GM12878 (cell line): ENCODE measurements around the gene RBM18. TPM values are rescaled to one million over a fixed set of nuclear protein-coding genes. Genes with fewer than 3 reads are reported as not detected.

ENCODE experiments used
- ATAC-seq: fragments of 200-7000 bp; cut with Tn5 transposase; 3 replicates; pipeline ENCODE4 v1.9.1; 2020; ENCODE audit warnings: mild to moderate bottlenecking, moderate library complexity
- BruUV-seq: library from RNA; stranded (reverse); fragments of 400-500 nt; replicated peaks from 2 replicates; lab custom pipeline; 2021; lab: Mats Ljungman, UMichigan
- CTCF ChIA-PET: fragments of 300-600 bp; sonication (Branson Sonifier 250); formaldehyde crosslinking; extraction: SDS; loops from one replicate; lab custom pipeline; 2021; ENCODE audit warnings: inconsistent platforms; lab: Yijun Ruan, JAX
- POLR2A ChIA-PET: fragments of 350-600 bp; formaldehyde crosslinking; extraction: SDS; loops from one replicate; lab custom pipeline; 2021; ENCODE audit warnings: inconsistent platforms; lab: Charles Lee
- RAD21 ChIA-PET: fragments of 300-600 bp; sonication (Branson Sonifier 250); formaldehyde crosslinking; loops from one replicate; lab custom pipeline; 2023; ENCODE audit warnings: antibody characterized with exemption; ENCODE audit not compliant: unreplicated experiment; lab: Charles Lee
- SMC1A ChIA-PET: fragments of 300-600 bp; sonication (Branson Sonifier 250); formaldehyde crosslinking; loops from one replicate; lab custom pipeline; 2023; ENCODE audit not compliant: unreplicated experiment, uncharacterized antibody; lab: Charles Lee
- DNase-seq: peaks from one replicate; pipeline ENCODE4 v3.0.0-alpha.2; 2011; ENCODE audit warnings: low read depth, low spot score
- FAIRE-seq: peaks from 3 replicates; lab custom pipeline; 2011; peaks lifted over from hg19 to GRCh38; lab: Jason Lieb, UNC
- H2AFZ ChIP-seq: 2 replicates; pipeline ENCODE4 v1.6.0; 2011; ENCODE audit warnings: low read depth, low read length, control low read depth; ENCODE audit not compliant: control insufficient read depth
- H3K27ac ChIP-seq: 2 replicates; pipeline ENCODE4 v1.5.1; 2011; ENCODE audit warnings: control low read depth; ENCODE audit not compliant: control insufficient read depth, insufficient read depth
- H3K27me3 ChIP-seq, 2 experiments: replicated peaks in 1 of 2; 2 replicates each; pipeline versions ENCODE4 v1.6.0 to v1.6.1; 2011; ENCODE audit warnings: low read length in 1 of 2; ENCODE audit not compliant: control insufficient read depth in 2 of 2, insufficient read depth in 2 of 2
- H3K36me3 ChIP-seq, 2 experiments: 2 replicates each; pipeline ENCODE4 v1.5.1; 2011; ENCODE audit warnings: low read length in 1 of 2; ENCODE audit not compliant: control insufficient read depth in 2 of 2, insufficient read depth in 2 of 2
- H3K4me1 ChIP-seq: 2 replicates; pipeline ENCODE4 v1.6.1; 2011; ENCODE audit warnings: mild to moderate bottlenecking, low read length, moderate library complexity, mixed read lengths; ENCODE audit not compliant: control insufficient read depth, insufficient read depth
- H3K4me2 ChIP-seq: 2 replicates; pipeline ENCODE4 v1.6.0; 2011; ENCODE audit warnings: control low read depth; ENCODE audit not compliant: control insufficient read depth, insufficient read depth
- H3K4me3 ChIP-seq: fragments of 200-600 bp; sonication (generic); 2 replicates; pipeline ENCODE4 v1.5.1; 2016
- H3K79me2 ChIP-seq: 2 replicates; pipeline ENCODE4 v1.6.0; 2011; ENCODE audit warnings: low read length; ENCODE audit not compliant: control insufficient read depth, insufficient read depth
- H3K9ac ChIP-seq: 2 replicates; pipeline ENCODE4 v1.8.0; 2011; ENCODE audit warnings: low read length, control low read depth, mixed read lengths; ENCODE audit not compliant: control insufficient read depth, insufficient read depth
- H3K9me3 ChIP-seq: replicated peaks from 3 replicates; pipeline ENCODE4 v1.5.1; 2011; ENCODE audit warnings: mild to moderate bottlenecking, low read length; ENCODE audit not compliant: control insufficient read depth, insufficient read depth
- H4K20me1 ChIP-seq: 2 replicates; pipeline ENCODE4 v1.6.0; 2011; ENCODE audit not compliant: control insufficient read depth, insufficient read depth
- BCL11A ChIP-seq: IDR thresholded peaks from 2 replicates; pipeline ENCODE4 v1.6.1; 2011; ENCODE audit warnings: low read depth, low read length
- BCLAF1 ChIP-seq: fragments of 450-650 bp; IDR thresholded peaks from 2 replicates; pipeline ENCODE4 v1.6.1; 2017; ENCODE audit warnings: antibody characterized with exemption, mild to moderate bottlenecking, moderate library complexity
- SMARCA5 ChIP-seq: fragments of 450-650 bp; IDR thresholded peaks from 2 replicates; pipeline ENCODE4 v1.6.1; 2017; ENCODE audit warnings: mild to moderate bottlenecking
- YY1 ChIP-seq: IDR thresholded peaks from 2 replicates; pipeline ENCODE4 v1.6.1; 2011; ENCODE audit warnings: low read depth, mild to moderate bottlenecking, low read length
- ZNF687 ChIP-seq: fragments of 450-650 bp; IDR thresholded peaks from 2 replicates; pipeline ENCODE4 v1.6.1; 2017; ENCODE audit warnings: mild to moderate bottlenecking, moderate library complexity
- WGBS: methylation state at CpG from one replicate; pipeline ENCODE4 v1.1.6; 2016; ENCODE audit warnings: low lambda C conversion rate; ENCODE audit not compliant: insufficient replicate concordance, insufficient coverage; ENCODE audit errors: missing lambda C conversion rate; 5-methylcytosine and 5-hydroxymethylcytosine counted together
- in situ Hi-C: fragments of 300-500 bp; cut with MboI; formaldehyde crosslinking; loops from 9 replicates; pipeline ENCODE4 v1.14.3; 2018; ENCODE audit warnings: mixed read lengths
- intact Hi-C: fragments of 100-400 bp; cut with micrococcal nuclease; formaldehyde crosslinking; loops from one replicate; pipeline ENCODE4 v1.14.2; 2022; ENCODE audit not compliant: unreplicated experiment
- polyA plus RNA-seq, 11 experiments: library from polyadenylated mRNA; depleted of rRNA in 4 of 11; unstranded in 6 of 11; stranded (reverse) in 5 of 11; fragments of >200 nt; fragmentation: Nextera tagmentation in 4 of 11; fragmentation: Illumina TruSeq in 1 of 11; extraction: Ambion mirVana in 4 of 11; extraction: Trizol in 1 of 11; gene quantifications; 1 replicate in 1 of 11; 2 replicates in 10 of 11; pipeline versions ENCODE4 v1.2.1 to v1.2.3, GENCODE V29; 2011 to 2016; ENCODE audit warnings: inconsistent platforms in 2 of 11, missing spikeins in 2 of 11, low read depth in 1 of 11
- total RNA-seq, 4 experiments: library from RNA; depleted of rRNA in 3 of 4; stranded (reverse); fragments of >200 nt in 3 of 4; fragmentation: Illumina TruSeq in 1 of 4; extraction: Trizol in 1 of 4; gene quantifications; 2 replicates each; pipeline versions ENCODE4 v1.2.1 to v1.2.3, GENCODE V29; 2013 to 2021

The RBM18 gene
- total and polyA plus RNA-seq, 10 of the 15 experiments (the other 5 are each of a cell fraction or from before 2014, with no cell fraction given), result 6.4 to 46.8 (median 30.4) TPM

GRCh38 chr9:122206118-122207046 lies 58.3 kb downstream of the RBM18 start:
- in situ Hi-C loops (no loop called here), intact Hi-C loops (no loop called here)
- ATAC-seq, result no peak
- no peaks in the 10 kb centered on the region for H3K9me3 ChIP-seq
- no peaks in the 10 kb centered on the region for H4K20me1 ChIP-seq
- no peaks in the 10 kb centered on the region for H3K36me3 ChIP-seq
- H3K4me1 ChIP-seq, result no peaks in the 10 kb centered on the region
- ChIA-PET SMC1A (no interaction called here), POLR2A (no interaction called here), CTCF (interaction anchor here (0.5 to 1.2 kb wide), 2 partner anchors 22 to 81 kb away, joined by 3 to 4 read pairs; no protein-coding TSS in a partner anchor), RAD21 (no interaction called here)
- no peak overlapping the region for H3K4me3 ChIP-seq
- no peak overlapping the region for H3K9ac ChIP-seq
- no peak for TF ChIP-seq ZNF687
- TF ChIP-seq SMARCA5, result no peak
- no peak for TF ChIP-seq BCL11A
- no peak for TF ChIP-seq BCLAF1
- no peak for TF ChIP-seq YY1
- DNase-seq, result no peak
- no peaks in the 10 kb centered on the region for H3K79me2 ChIP-seq
- BruUV-seq, result no TSS peak
- no peak for FAIRE-seq
- 22% methylated on average over 9 of the region's 9 CpGs for WGBS
- H3K27me3 ChIP-seq, result no peaks in the 10 kb centered on the region; a peak in 2 of 4 replicates
- H2AFZ ChIP-seq, result no peak overlapping the region
- no peak overlapping the region for H3K27ac ChIP-seq
- H3K4me2 ChIP-seq, result no peak overlapping the region
